GM19328 (cell line): Measurements from ENCODE around the gene ERBB4.

Experiments
- ATAC-seq: cut with Tn5 transposase; IDR thresholded peaks from one replicate; pipeline ENCODE4 v1.9.1; 2021; ENCODE audit warnings: mild to moderate bottlenecking, moderate library complexity; ENCODE audit not compliant: unreplicated experiment

ERBB4 gene

DNA sequence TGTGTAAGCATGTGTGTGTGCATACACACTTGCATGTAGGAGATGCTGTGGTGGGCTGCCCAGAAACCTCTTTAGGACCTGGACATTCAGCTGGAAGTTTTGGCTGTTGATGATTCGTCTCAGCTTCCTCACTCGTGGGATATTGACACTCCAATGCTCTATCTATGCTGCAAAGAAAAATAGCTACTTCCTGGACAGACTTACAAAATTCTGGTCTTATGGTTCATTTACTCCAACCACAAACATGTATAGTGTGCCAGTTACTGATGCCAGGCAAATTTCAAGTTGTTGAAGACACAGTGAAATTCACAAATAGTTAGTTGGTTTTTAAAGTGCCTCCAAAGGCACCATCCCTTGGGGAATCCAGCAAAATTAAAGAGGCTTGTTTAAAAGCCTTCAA lies 1099.6 kb downstream of the ERBB4 start:
- ATAC-seq: no peak

DNA sequence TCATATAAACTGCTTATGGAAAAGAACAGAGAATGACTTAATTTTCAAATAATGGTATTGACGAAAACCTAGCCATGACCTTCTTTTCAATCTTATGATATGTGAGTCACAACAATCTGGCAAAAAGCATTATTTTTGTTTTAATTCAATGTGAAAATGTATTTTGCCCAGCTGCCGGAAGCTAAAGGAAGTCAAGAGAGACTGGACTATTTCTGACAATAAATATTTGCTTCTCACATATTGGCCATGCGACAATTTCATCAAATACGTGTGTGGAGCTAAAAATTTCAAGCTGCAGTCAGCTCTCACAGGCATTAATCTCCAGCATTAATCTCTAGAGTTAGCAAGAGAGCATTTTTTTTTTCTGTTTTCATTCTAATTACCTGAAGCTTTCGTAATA lies 1101.2 kb downstream of the ERBB4 start:
- ATAC-seq: no peak

GRCh38 chr2:211436182-211436581 lies 1102.4 kb downstream of the ERBB4 start:
- no peak for ATAC-seq

- no peak for ATAC-seq
These were observed 1103.3 kb downstream of the ERBB4 start for GRCh38 chr2:211435331-211435730.

- no peak for ATAC-seq
These were observed 1103.8 kb downstream of the ERBB4 start for GRCh38 chr2:211434773-211435172.

- ATAC-seq: no peak
These were observed 1109.2 kb downstream of the ERBB4 start for GRCh38 chr2:211429256-211429920.

DNA sequence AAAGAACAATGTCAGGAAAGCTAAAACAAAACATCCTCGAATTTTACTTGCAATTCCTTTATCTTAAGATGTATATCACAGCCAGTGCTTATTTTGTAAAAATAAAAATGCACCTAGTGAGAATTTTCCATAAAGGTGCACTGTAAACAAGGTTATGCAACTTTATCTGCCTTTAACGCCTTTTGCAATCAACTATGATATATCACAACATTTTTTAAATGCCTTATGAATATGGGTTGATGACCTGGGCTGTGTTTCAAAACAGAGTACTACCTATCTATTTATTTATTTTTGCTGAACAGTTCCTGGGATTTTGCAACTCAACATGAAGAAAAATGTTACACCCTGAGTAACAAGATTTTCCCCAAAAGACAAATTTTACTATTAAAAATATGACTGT lies 1112.4 kb downstream of the ERBB4 start:
- no peak for ATAC-seq

GRCh38 chr2:211423018-211423417 lies 1115.6 kb downstream of the ERBB4 start:
- ATAC-seq: no peak

DNA sequence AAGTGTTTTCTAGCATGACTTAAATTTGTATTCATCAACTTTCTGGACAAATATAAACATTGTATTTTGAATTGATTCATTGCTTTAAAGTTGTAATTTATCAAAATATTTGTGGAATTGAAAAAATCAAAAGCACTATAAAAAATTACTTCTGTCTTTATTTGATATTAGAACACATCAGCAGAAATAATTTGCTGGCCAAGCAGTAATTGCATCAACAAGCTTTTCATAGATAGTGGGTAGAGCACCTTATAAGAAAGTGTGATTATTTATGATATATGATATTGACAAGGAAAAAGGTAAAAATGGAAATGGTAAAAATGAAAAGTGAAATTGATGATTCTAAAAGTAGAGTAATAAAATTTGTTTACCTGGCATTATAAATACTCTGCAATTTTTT lies 1121.1 kb downstream of the ERBB4 start:
- ATAC-seq: no peak

GRCh38 chr2:211416373-211416772 lies 1122.2 kb downstream of the ERBB4 start:
- ATAC-seq: no peak

DNA sequence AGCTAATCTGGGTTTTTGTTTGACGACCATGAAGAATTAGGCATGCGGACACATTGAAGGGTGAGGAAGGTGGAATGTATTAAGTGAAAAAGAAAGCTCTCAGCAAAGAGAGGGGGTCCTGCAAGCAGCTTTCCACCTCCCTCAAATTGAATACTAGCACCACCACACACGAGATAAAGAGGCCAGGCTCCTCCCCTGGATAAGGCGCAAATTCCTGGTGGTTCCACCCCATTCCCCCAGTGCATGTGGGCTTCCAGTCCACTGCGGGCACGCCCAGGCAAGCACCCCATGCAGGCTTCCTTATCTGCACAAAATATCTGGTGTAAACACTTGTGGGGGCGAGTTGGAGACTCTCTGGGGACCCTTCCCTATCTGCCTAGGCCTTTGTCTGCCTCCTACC lies 1124.9 kb downstream of the ERBB4 start:
- ATAC-seq: no peak

DNA sequence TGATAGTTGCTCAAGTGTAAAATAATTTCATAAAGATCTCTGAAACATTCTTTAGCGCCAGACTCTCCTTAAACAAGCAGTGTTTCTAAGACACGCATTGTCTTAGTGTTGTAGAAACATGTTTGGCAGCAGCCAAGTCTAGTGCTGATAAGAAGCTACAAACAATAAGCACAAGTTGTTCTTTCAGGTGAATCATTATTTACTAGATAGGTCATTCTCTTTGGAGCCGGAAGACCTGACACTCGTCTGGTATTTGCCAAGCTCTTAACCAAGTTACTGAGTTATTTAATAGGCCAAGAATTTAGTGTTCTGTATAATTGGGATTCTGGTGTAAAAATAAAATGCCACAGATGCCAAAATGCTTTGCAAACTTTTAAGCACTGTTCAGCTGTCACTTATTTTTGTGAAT lies 1130.1 kb downstream of the ERBB4 start:
- ATAC-seq: no peak

DNA sequence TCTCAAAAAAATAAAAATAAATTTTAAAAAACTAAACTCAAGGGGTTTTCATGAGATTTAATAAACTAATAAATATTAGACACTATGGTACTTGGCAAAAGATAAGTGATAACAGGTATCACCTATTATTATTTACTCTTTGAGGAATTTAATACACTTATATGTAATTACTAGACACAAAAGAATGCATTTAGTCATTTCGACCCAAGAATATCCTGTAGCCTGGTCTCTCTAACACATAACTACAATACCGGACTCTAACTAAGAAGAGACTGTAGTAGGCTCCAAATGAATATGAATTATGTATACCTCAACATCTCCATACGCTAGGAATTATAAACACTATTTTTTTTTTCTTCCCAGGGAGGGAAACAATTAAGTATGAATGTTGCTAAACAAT lies 1131.5 kb downstream of the ERBB4 start:
- no peak for ATAC-seq

DNA sequence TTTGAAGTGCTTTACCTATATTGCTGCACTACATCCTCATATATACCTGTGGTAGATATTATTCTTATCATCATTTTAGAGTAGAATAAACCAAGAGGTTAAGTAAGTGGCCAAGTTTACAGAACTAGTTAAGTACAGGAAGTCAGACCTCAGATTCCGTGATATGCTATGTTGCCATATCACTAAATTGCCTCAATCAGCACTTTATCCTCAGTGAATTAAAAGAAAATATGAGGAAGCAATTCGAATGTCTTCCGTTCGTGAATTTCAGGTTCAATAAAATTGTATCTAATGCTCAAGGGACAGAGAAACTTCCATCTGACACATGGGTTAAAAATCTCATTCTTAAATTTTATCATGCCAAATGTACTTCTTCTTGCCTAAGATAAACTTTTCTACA lies 1133.6 kb downstream of the ERBB4 start:
- ATAC-seq: no peak

GRCh38 chr2:211404098-211404497 lies 1134.5 kb downstream of the ERBB4 start:
- ATAC-seq: no peak

- ATAC-seq: no peak
These were observed 1137.3 kb downstream of the ERBB4 start for GRCh38 chr2:211401328-211401727.

DNA sequence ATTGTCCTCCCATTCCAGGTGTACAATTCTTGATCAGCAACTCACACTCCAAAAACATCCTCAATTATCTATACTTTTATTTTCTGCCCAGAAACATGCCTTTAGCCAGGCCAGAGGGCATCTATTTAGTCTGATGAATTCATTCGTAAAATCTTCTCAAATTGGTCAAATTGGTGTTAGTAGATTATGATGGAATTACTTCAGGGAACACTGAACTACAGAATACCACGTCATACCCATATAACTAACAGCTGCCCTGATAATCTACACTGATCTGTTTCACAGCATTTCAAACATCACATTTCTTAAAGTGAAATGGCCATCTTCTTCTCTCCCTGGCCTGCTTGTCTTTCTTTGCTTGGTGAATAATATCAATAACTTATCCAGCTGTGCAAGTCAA lies 1140.8 kb downstream of the ERBB4 start:
- ATAC-seq: no peak

GRCh38 chr2:211396815-211397214 lies 1141.8 kb downstream of the ERBB4 start:
- ATAC-seq: no peak

- ATAC-seq: no peak
These were observed 1147.4 kb downstream of the ERBB4 start for GRCh38 chr2:211391189-211391567.

- no peak for ATAC-seq
These were observed 1147.9 kb downstream of the ERBB4 start for GRCh38 chr2:211390536-211391188.

- no peak for ATAC-seq
These were observed 1150.9 kb downstream of the ERBB4 start for GRCh38 chr2:211387734-211388133.

- ATAC-seq: no peak
These were observed 1158.6 kb downstream of the ERBB4 start for GRCh38 chr2:211380041-211380440.

DNA sequence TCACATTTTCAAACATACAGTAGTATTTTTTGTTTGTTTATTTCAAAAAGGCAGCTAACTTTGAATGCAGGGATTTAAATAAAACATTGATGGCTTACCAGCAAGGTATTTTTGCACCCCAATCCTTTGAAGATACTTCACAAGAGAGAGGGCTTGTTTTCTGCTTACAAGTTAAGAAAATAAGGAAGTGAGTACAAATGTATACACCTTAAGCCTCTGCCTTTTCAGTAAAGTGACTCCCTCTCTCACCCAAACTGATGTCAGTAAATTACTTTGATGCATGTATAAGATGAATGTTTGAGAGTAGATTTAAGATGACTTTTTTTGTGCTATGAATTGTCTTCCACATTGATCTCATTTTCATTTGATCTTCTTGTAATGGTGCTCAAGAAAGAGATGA lies 1162.2 kb downstream of the ERBB4 start:
- no peak for ATAC-seq
